CD14-positive monocyte (primary cell): ENCODE data around the gene LAMB1. TPM values are rescaled to one million over a fixed set of nuclear protein-coding genes. Genes with fewer than 3 reads are reported as not detected.

ENCODE experiments used
- DNase-seq, 3 donors: peaks; one replicate each; pipeline ENCODE4 v3.0.0-alpha.2; 2011 to 2022
- H2AFZ ChIP-seq: 2 replicates; pipeline ENCODE4 v1.6.0; 2012; ENCODE audit warnings: mild to moderate bottlenecking, low read depth, low read length, inconsistent platforms; ENCODE audit not compliant: insufficient read depth, poor library complexity, severe bottlenecking
- H3K27ac ChIP-seq, 2 donors: 1 replicate in 1 of 2; 2 replicates in 1 of 2; pipeline ENCODE4 v1.5.1; 2012 to 2013; ENCODE audit warnings: low read length in 2 of 2, control low read depth in 1 of 2, inconsistent platforms in 1 of 2, low read depth in 1 of 2, mild to moderate bottlenecking in 1 of 2
- H3K27me3 ChIP-seq, 2 donors: one replicate each; pipeline versions ENCODE4 v1.6.0 to v1.6.1; 2011 to 2013; ENCODE audit warnings: low read length in 2 of 2; ENCODE audit not compliant: control insufficient read depth in 2 of 2, insufficient read depth in 2 of 2
- H3K36me3 ChIP-seq, 2 donors: replicated peaks in 1 of 2; 1 replicate in 1 of 2; 2 replicates in 1 of 2; pipeline versions ENCODE4 v1.5.1 to v1.6.1; 2012 to 2013; ENCODE audit warnings: low read length in 2 of 2, control low read depth in 1 of 2, inconsistent platforms in 1 of 2, mild to moderate bottlenecking in 1 of 2; ENCODE audit not compliant: insufficient read depth in 2 of 2, control insufficient read depth in 1 of 2
- H3K4me1 ChIP-seq, 2 donors: 1 replicate in 1 of 2; 2 replicates in 1 of 2; pipeline versions ENCODE4 v1.5.1 to v1.6.1; 2012 to 2013; ENCODE audit warnings: low read length in 2 of 2, control low read depth in 1 of 2, inconsistent platforms in 1 of 2, mild to moderate bottlenecking in 1 of 2, moderate library complexity in 1 of 2; ENCODE audit not compliant: insufficient read depth in 2 of 2, control insufficient read depth in 1 of 2
- H3K4me2 ChIP-seq: replicated peaks from 2 replicates; pipeline ENCODE3; 2012; ENCODE audit warnings: low read length, moderate library complexity, mild to moderate bottlenecking; ENCODE audit not compliant: poor library complexity, severe bottlenecking; ENCODE audit errors: extremely low read depth
- H3K4me3 ChIP-seq, 3 experiments: fragments of 200-600 bp in 1 of 3; sonication (generic) in 1 of 3; replicated peaks in 1 of 3; 1 replicate in 2 of 3; 2 replicates in 1 of 3; pipeline ENCODE4 v1.5.1; 2011 to 2013; ENCODE audit warnings: low read length in 3 of 3, mild to moderate bottlenecking in 3 of 3, control low read depth in 2 of 3, low read depth in 2 of 3, inconsistent platforms in 1 of 3, moderate library complexity in 1 of 3
- H3K79me2 ChIP-seq: 2 replicates; pipeline ENCODE4 v1.6.0; 2012; ENCODE audit warnings: mild to moderate bottlenecking, control low read depth, inconsistent platforms, low read length, moderate library complexity; ENCODE audit not compliant: insufficient read depth
- H3K9ac ChIP-seq: 2 replicates; pipeline ENCODE4 v1.6.0; 2017; ENCODE audit warnings: low read length, mild to moderate bottlenecking; ENCODE audit not compliant: insufficient read depth, poor library complexity, severe bottlenecking
- H3K9me3 ChIP-seq, 2 donors: replicated peaks in 1 of 2; 1 replicate in 1 of 2; 2 replicates in 1 of 2; pipeline versions ENCODE4 v1.5.1 to v1.6.1; 2012 to 2013; ENCODE audit warnings: low read length in 2 of 2, control low read depth in 1 of 2; ENCODE audit not compliant: control insufficient read depth in 1 of 2, insufficient read depth in 1 of 2
- H4K20me1 ChIP-seq: 2 replicates; pipeline ENCODE4 v1.6.0; 2012; ENCODE audit warnings: mild to moderate bottlenecking, low read length, control low read depth, moderate library complexity; ENCODE audit not compliant: insufficient read depth
- H3K27ac Mint-ChIP-seq, 7 donors: one replicate each; pipeline ENCODE4 v1.8.0; 2020; ENCODE audit warnings: mild to moderate bottlenecking in 7 of 7, mixed read lengths in 7 of 7, moderate library complexity in 6 of 7, inconsistent platforms in 2 of 7
- H3K27me3 Mint-ChIP-seq, 3 donors: one replicate each; pipeline ENCODE4 v1.8.0; 2021 to 2022; ENCODE audit warnings: low read depth in 3 of 3, mild to moderate bottlenecking in 3 of 3, mixed read lengths in 3 of 3, moderate library complexity in 3 of 3, inconsistent platforms in 1 of 3
- H3K36me3 Mint-ChIP-seq, 2 donors: one replicate each; pipeline ENCODE4 v1.8.0; 2020; ENCODE audit warnings: mixed read lengths in 2 of 2, inconsistent platforms in 1 of 2, mild to moderate bottlenecking in 1 of 2
- H3K4me1 Mint-ChIP-seq: one replicate; pipeline ENCODE4 v1.8.0; 2020; ENCODE audit warnings: mild to moderate bottlenecking, mixed read lengths
- H3K4me3 Mint-ChIP-seq, 2 donors: one replicate each; pipeline ENCODE4 v1.8.0; 2020; ENCODE audit warnings: mild to moderate bottlenecking in 2 of 2, mixed read lengths in 2 of 2, moderate library complexity in 1 of 2
- H3K9me3 Mint-ChIP-seq, 7 donors: one replicate each; pipeline ENCODE4 v1.8.0; 2020 to 2022; ENCODE audit warnings: mixed read lengths in 7 of 7, mild to moderate bottlenecking in 6 of 7, moderate library complexity in 6 of 7, inconsistent platforms in 2 of 7
- WGBS: methylation state at CpG from one replicate; pipeline ENCODE4 v1.1.5; 2013; ENCODE audit warnings: missing lambda C conversion rate; ENCODE audit not compliant: insufficient coverage; 5-methylcytosine and 5-hydroxymethylcytosine counted together
- intact Hi-C, 2 donors: fragments of 100-400 bp; cut with micrococcal nuclease; formaldehyde crosslinking; loops; one replicate each; pipeline versions ENCODE4 v1.15.0 to v1.15.1; 2023
- polyA plus RNA-seq, 3 donors: library from polyadenylated mRNA; depleted of rRNA in 1 of 3; unstranded in 2 of 3; stranded (reverse) in 1 of 3; fragments of 300-500 nt in 2 of 3; fragments of >200 nt in 1 of 3; fragmentation: Illumina TruSeq in 2 of 3; gene quantifications; 1 replicate in 2 of 3; 2 replicates in 1 of 3; pipeline ENCODE4 v1.2.3, GENCODE V29; 2012 to 2021
- TF ChIP-seq, protein P1 (sequence below): fragments of 200-600 bp; IDR thresholded peaks from one replicate; pipeline ENCODE4 v1.8.0; 2022; ENCODE audit warnings: antibody characterized with exemption, mild to moderate bottlenecking

The LAMB1 gene
- polyA plus RNA-seq, 3 donors = 0.42 TPM; not detected in 2

DNA sequence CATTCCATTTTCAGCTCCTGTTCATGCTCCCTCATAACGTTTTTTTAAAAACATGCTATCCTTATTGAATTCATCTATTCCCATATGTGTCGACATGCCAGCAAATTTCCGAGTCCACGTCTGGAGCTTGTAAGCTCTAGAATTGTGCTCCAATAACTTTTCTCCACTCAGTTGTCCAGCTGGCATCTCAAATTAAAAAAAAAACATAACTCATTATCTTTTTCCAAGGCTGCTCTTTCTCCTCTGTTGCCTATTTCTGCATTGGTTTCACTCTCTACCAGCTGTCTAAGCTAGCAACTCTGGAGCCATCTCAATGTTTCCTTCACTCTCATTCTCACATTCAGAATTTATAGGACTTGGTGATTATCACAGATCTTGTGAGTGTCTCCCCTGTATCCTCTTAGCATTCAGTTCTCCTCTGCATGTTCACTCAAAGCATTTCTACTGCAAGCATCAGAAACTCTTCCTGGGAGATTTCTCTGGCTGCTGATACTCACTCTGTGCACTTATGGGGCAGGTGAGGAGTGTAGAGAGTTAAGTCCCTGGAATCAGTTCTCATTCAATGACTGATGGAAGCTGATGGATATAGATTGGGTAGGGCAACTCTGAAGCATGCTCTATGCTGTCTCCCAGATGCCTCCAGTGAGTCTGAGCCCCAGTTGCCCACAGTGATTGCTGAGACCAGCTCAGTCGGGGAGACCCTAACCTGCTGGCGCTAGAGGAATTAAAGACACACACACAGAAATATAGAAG is 118.7 kb downstream of the LAMB1 start:
- H3K27me3 Mint-ChIP-seq = peaks cover 4 to 13% (median 4%) of the 10 kb centered on the region in 3 donors
- no peaks in the 10 kb centered on the region for H4K20me1 ChIP-seq
- no peak overlapping the region for H3K4me2 ChIP-seq
- intact Hi-C loops = no loop called here
- H3K79me2 ChIP-seq = no peaks in the 10 kb centered on the region
- peaks cover 3% of the 10 kb centered on the region for H3K4me1 Mint-ChIP-seq
- H3K36me3 Mint-ChIP-seq = no peaks in the 10 kb centered on the region
- no peak overlapping the region for H2AFZ ChIP-seq
- no peak overlapping the region for H3K4me3 ChIP-seq
- H3K9ac ChIP-seq = no peak overlapping the region
- peaks cover 0 to 2% of the 10 kb centered on the region in 2 donors for H3K9me3 ChIP-seq
- no peak for DNase-seq
- H3K36me3 ChIP-seq = no peaks in the 10 kb centered on the region
- TF ChIP-seq, protein P1, sequence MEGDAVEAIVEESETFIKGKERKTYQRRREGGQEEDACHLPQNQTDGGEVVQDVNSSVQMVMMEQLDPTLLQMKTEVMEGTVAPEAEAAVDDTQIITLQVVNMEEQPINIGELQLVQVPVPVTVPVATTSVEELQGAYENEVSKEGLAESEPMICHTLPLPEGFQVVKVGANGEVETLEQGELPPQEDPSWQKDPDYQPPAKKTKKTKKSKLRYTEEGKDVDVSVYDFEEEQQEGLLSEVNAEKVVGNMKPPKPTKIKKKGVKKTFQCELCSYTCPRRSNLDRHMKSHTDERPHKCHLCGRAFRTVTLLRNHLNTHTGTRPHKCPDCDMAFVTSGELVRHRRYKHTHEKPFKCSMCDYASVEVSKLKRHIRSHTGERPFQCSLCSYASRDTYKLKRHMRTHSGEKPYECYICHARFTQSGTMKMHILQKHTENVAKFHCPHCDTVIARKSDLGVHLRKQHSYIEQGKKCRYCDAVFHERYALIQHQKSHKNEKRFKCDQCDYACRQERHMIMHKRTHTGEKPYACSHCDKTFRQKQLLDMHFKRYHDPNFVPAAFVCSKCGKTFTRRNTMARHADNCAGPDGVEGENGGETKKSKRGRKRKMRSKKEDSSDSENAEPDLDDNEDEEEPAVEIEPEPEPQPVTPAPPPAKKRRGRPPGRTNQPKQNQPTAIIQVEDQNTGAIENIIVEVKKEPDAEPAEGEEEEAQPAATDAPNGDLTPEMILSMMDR = no peak
- no peak overlapping the region for H3K27ac ChIP-seq
- 98% methylated on average over 4 of the region's 6 CpGs for WGBS
- no peak overlapping the region for H3K4me3 Mint-ChIP-seq
- peaks cover 3 to 13% (median 7%) of the 10 kb centered on the region in 7 donors for H3K9me3 Mint-ChIP-seq
- H3K27me3 ChIP-seq = peaks cover 3 to 4% of the 10 kb centered on the region in 2 donors
- no peaks in the 10 kb centered on the region for H3K4me1 ChIP-seq
- H3K27ac Mint-ChIP-seq = no peak overlapping the region

DNA sequence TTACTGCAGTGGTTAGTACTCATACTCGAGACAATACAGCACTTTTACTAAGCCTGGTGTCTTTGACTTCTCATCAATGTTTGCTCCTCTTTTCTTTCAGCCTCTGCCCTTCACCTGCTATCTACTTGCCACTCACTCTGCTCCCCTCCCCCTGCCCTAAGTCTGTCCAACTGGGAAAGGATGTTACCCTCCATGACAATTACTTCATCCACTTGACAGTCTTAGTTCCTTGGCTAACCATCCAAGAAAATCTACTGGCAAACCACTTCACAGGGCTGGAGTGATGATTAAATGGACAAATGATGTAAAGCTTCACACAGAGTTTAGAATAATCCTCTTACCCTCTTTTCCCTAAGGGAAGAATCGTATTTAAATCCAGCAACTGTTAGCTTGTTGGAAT is 120.2 kb downstream of the LAMB1 start:
- TF ChIP-seq, protein P1 = no peak
- Mint-ChIP-seq H3K36me3 (no peaks in the 10 kb centered on the region), H3K4me1 (peaks cover 5% of the 10 kb centered on the region)

More for the DNA sequence above, 120.2 kb downstream of the LAMB1 start:
- Histone ChIP-seq H3K4me3 (no peak overlapping the region), H3K4me2 (no peak overlapping the region), H3K79me2 (no peaks in the 10 kb centered on the region), H3K36me3 (no peaks in the 10 kb centered on the region), H3K27me3 (peaks cover 3 to 4% of the 10 kb centered on the region in 2 donors), H3K9me3 (no peaks in the 10 kb centered on the region), H2AFZ (peak overlapping the region; percentile 31), H4K20me1 (no peaks in the 10 kb centered on the region), H3K4me1 (no peaks in the 10 kb centered on the region), H3K9ac (no peak overlapping the region), H3K27ac (no peak overlapping the region)
- Mint-ChIP-seq H3K4me3 (no peak overlapping the region), H3K27me3 (peaks cover 4 to 13% (median 4%) of the 10 kb centered on the region in 3 donors), H3K27ac (peak overlapping the region in 1 of 7 donors; percentile 36), H3K9me3 (peaks cover 0 to under 1% (median 0%) of the 10 kb centered on the region in 7 donors)
- 80% methylated on average over 1 of the region's 2 CpGs for WGBS
- no peak for DNase-seq
- intact Hi-C loops = no loop called here
